Neutrophil (primary cell): Measurements from ENCODE around the gene SLC17A9.

Source experiments
- H3K27ac ChIP-seq: fragments of 200-600 bp; sonication (generic); 2 replicates; pipeline ENCODE4 v1.5.1; 2016; ENCODE audit warnings: mild to moderate bottlenecking, moderate library complexity
- H3K27me3 ChIP-seq: fragments of 200-600 bp; sonication (generic); 2 replicates; pipeline ENCODE4 v1.6.0; 2016; ENCODE audit warnings: mild to moderate bottlenecking
- H3K36me3 ChIP-seq: fragments of 200-600 bp; sonication (generic); 2 replicates; pipeline ENCODE4 v1.5.1; 2017
- H3K4me1 ChIP-seq, 2 experiments: fragments of 200-600 bp in 1 of 2; sonication (generic) in 1 of 2; 1 replicate in 1 of 2; 2 replicates in 1 of 2; pipeline versions ENCODE4 v1.5.1 to v1.6.1; 2013 to 2016; ENCODE audit warnings: low read depth in 1 of 2, low read length in 1 of 2, mild to moderate bottlenecking in 1 of 2, moderate library complexity in 1 of 2; ENCODE audit not compliant: control insufficient read depth in 1 of 2, insufficient read depth in 1 of 2
- H3K4me3 ChIP-seq, 2 experiments: fragments of 200-600 bp in 1 of 2; sonication (generic) in 1 of 2; 1 replicate in 1 of 2; 2 replicates in 1 of 2; pipeline ENCODE4 v1.5.1; 2013 to 2016; ENCODE audit warnings: low read depth in 1 of 2, low read length in 1 of 2, mild to moderate bottlenecking in 1 of 2, moderate library complexity in 1 of 2
- H3K9me3 ChIP-seq: fragments of 200-600 bp; sonication (generic); 2 replicates; pipeline ENCODE4 v1.5.1; 2016
- CTCF ChIP-seq: fragments of 200-600 bp; sonication (generic); IDR thresholded peaks from 2 replicates; pipeline ENCODE4 v1.5.1; 2016; ENCODE audit warnings: antibody characterized with exemption

SLC17A9 gene

GRCh38 chr20:62952373-62952967, at the start of gene SLC17A9:
SLC17A9 (plus strand) TSS chr20:62952709; CDS start chr20:62952831, 122 bp downstream.
- no peak for TF ChIP-seq CTCF
- H3K27ac ChIP-seq = peak within 1 kb of the TSS; percentile 63
- peaks cover 39% of the 10 kb centered on the region in 2 experiments for H3K4me1 ChIP-seq
- H3K4me3 ChIP-seq = peak within 1 kb of the TSS; percentile 52 to 71
- H3K36me3 ChIP-seq = peaks cover 33% of the 10 kb centered on the region
- H3K27me3 ChIP-seq = no peaks in the 10 kb centered on the region
- H3K9me3 ChIP-seq = no peaks in the 10 kb centered on the region

GRCh38 chr20:62902926-62903615, 49.4 kb upstream of the SLC17A9 start:
- Histone ChIP-seq H3K27ac (no peak overlapping the region), H3K36me3 (peaks cover 78% of the 10 kb centered on the region), H3K9me3 (no peaks in the 10 kb centered on the region), H3K4me3 (no peak overlapping the region), H3K27me3 (no peaks in the 10 kb centered on the region), H3K4me1 (peaks cover 6 to 12% of the 10 kb centered on the region in 2 experiments)
- TF ChIP-seq CTCF = no peak

GRCh38 chr20:62905536-62906117, 46.9 kb upstream of the SLC17A9 start:
- H3K27me3 ChIP-seq = no peaks in the 10 kb centered on the region
- H3K4me1 ChIP-seq = peaks cover 0 to 1% of the 10 kb centered on the region in 2 experiments
- no peaks in the 10 kb centered on the region for H3K9me3 ChIP-seq
- H3K36me3 ChIP-seq = peaks cover 100% of the 10 kb centered on the region
- H3K4me3 ChIP-seq = no peak overlapping the region
- TF ChIP-seq CTCF = no peak
- H3K27ac ChIP-seq = no peak overlapping the region

GRCh38 chr20:62906209-62906608, 46.3 kb upstream of the SLC17A9 start:
- Histone ChIP-seq H3K4me1 (no peaks in the 10 kb centered on the region), H3K9me3 (no peaks in the 10 kb centered on the region), H3K4me3 (no peak overlapping the region), H3K27ac (no peak overlapping the region), H3K27me3 (no peaks in the 10 kb centered on the region), H3K36me3 (peaks cover 100% of the 10 kb centered on the region)
- TF ChIP-seq CTCF = no peak

GRCh38 chr20:62906647-62907375, 45.7 kb upstream of the SLC17A9 start:
- TF ChIP-seq CTCF = no peak
- H3K27ac ChIP-seq = no peak overlapping the region
- H3K4me3 ChIP-seq = no peak overlapping the region

More at GRCh38 chr20:62906647-62907375, 45.7 kb upstream of the SLC17A9 start:
- Histone ChIP-seq H3K36me3 (peaks cover 100% of the 10 kb centered on the region), H3K9me3 (no peaks in the 10 kb centered on the region), H3K27me3 (no peaks in the 10 kb centered on the region), H3K4me1 (no peaks in the 10 kb centered on the region)
